A673 (cell line): ENCODE measurements around the gene CMTM2.

Source experiments
- EZH2 ChIP-seq: fragments of 200-600 bp; sonication (generic); IDR thresholded peaks from 2 replicates; pipeline ENCODE4 v1.6.1; 2017; ENCODE audit warnings: borderline replicate concordance, low read depth, mild to moderate bottlenecking, mixed read lengths, antibody characterized with exemption, low read length; ENCODE audit not compliant: poor library complexity, severe bottlenecking
- TF ChIP-seq, protein P1 (sequence below): fragments of 300-800, 200-600 bp; sonication (generic); conservative IDR thresholded peaks from 2 replicates; pipeline ENCODE4 v1.5.1; 2017; ENCODE audit warnings: low read depth, mild to moderate bottlenecking, antibody characterized with exemption, low read length, moderate library complexity, mixed read lengths

DNA sequence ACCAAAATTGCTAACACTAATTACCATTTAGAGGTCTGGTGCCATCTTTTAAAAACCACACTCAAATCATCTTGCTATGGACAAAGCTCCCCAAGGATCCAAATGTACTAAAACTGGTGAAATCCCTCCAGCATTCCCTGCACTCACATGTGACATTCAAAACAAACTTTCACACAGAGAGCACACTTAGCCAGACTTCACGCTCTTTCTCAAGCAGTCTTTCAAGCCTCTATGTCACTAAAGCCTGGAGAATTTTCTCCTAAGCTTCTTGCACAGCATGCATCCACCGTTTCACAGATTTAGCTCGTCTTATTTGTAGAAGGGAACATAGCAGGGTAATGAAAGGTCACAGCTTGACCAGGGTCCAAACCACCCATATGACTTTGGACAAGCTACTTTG, 44.5 kb downstream of the CMTM2 start:
- no peak for TF ChIP-seq EZH2
- TF ChIP-seq, protein P1, sequence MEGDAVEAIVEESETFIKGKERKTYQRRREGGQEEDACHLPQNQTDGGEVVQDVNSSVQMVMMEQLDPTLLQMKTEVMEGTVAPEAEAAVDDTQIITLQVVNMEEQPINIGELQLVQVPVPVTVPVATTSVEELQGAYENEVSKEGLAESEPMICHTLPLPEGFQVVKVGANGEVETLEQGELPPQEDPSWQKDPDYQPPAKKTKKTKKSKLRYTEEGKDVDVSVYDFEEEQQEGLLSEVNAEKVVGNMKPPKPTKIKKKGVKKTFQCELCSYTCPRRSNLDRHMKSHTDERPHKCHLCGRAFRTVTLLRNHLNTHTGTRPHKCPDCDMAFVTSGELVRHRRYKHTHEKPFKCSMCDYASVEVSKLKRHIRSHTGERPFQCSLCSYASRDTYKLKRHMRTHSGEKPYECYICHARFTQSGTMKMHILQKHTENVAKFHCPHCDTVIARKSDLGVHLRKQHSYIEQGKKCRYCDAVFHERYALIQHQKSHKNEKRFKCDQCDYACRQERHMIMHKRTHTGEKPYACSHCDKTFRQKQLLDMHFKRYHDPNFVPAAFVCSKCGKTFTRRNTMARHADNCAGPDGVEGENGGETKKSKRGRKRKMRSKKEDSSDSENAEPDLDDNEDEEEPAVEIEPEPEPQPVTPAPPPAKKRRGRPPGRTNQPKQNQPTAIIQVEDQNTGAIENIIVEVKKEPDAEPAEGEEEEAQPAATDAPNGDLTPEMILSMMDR: no peak
